Panc1 (cell line): ENCODE results near the gene OR4D10. TPM values are rescaled to one million over a fixed set of nuclear protein-coding genes. Genes with fewer than 3 reads are reported as not detected.

Experiments
- ATAC-seq: fragments of 200-7000 bp; cut with Tn5 transposase; 2 replicates; pipeline ENCODE4 v1.9.1; 2020; ENCODE audit warnings: mild to moderate bottlenecking, moderate library complexity
- BruUV-seq: library from RNA; stranded (reverse); fragments of 400-500 nt; replicated peaks from 2 replicates; lab custom pipeline; 2021; lab: Mats Ljungman, UMichigan
- CTCF ChIA-PET: fragments of 300-600 bp; sonication (Branson Sonifier 250); formaldehyde crosslinking; loops from one replicate; lab custom pipeline; 2022; ENCODE audit warnings: antibody characterized with exemption; lab: Charles Lee
- POLR2A ChIA-PET: fragments of 300-600 bp; sonication (Branson Sonifier 250); formaldehyde crosslinking; loops from one replicate; lab custom pipeline; 2022; ENCODE audit warnings: antibody characterized with exemption; lab: Charles Lee
- DNase-seq: peaks from one replicate; pipeline ENCODE4 v3.0.0-alpha.2; 2010; ENCODE audit warnings: low read depth, low spot score
- H3K27ac ChIP-seq: 2 replicates; pipeline ENCODE4 v1.5.1; 2011; ENCODE audit warnings: mild to moderate bottlenecking, low read length, inconsistent platforms
- H3K27me3 ChIP-seq: fragments of 200-500 bp; sonication (Bioruptor generic); 2 replicates; pipeline ENCODE4 v1.6.0; 2014; ENCODE audit warnings: low read length, inconsistent platforms; ENCODE audit not compliant: control insufficient read depth, insufficient read depth
- H3K36me3 ChIP-seq: fragments of 200-500 bp; sonication (Bioruptor generic); 2 replicates; pipeline ENCODE4 v1.5.1; 2014; ENCODE audit warnings: inconsistent platforms, mild to moderate bottlenecking, low read length, moderate library complexity; ENCODE audit not compliant: control insufficient read depth, insufficient read depth
- H3K4me1 ChIP-seq: 2 replicates; pipeline ENCODE4 v1.5.1; 2011; ENCODE audit warnings: inconsistent platforms, mild to moderate bottlenecking, low read length, moderate library complexity; ENCODE audit not compliant: control insufficient read depth, insufficient read depth
- H3K4me3 ChIP-seq, 2 experiments: 2 replicates each; pipeline ENCODE4 v1.5.1; 2011 to 2012; ENCODE audit warnings: low read depth in 2 of 2, low read length in 2 of 2, mild to moderate bottlenecking in 2 of 2, inconsistent platforms in 1 of 2, moderate library complexity in 1 of 2
- H3K9me3 ChIP-seq: fragments of 200-500 bp; sonication (Bioruptor generic); 2 replicates; pipeline ENCODE4 v1.5.1; 2014; ENCODE audit warnings: low read depth, mild to moderate bottlenecking, inconsistent platforms, low read length, moderate library complexity; ENCODE audit not compliant: control insufficient read depth, insufficient read depth
- POLR2AphosphoS5 ChIP-seq: IDR thresholded peaks from 2 replicates; pipeline ENCODE4 v1.6.1; 2012; ENCODE audit warnings: mild to moderate bottlenecking, low read depth, low read length, moderate library complexity
- SIN3A ChIP-seq: IDR thresholded peaks from 2 replicates; pipeline ENCODE4 v1.6.1; 2012; ENCODE audit warnings: low read depth, mild to moderate bottlenecking, low read length, moderate library complexity, borderline replicate concordance; ENCODE audit not compliant: insufficient read depth
- TCF7L2 ChIP-seq: IDR thresholded peaks from 2 replicates; pipeline ENCODE4 v1.6.1; 2011; ENCODE audit warnings: mild to moderate bottlenecking, low read depth, low read length, inconsistent platforms
- in situ Hi-C: cut with HindIII; loops from 2 replicates; pipeline ENCODE4 v1.10.0; 2016; ENCODE audit warnings: low sequenced_read_pairs, low pct_unique_long_range_greater_than_20kb
- intact Hi-C: fragments of 100-400 bp; cut with micrococcal nuclease; formaldehyde crosslinking; loops from one replicate; pipeline ENCODE4 v1.10.0; 2022; ENCODE audit not compliant: unreplicated experiment
- total RNA-seq: library from RNA; stranded (reverse); gene quantifications from one replicate; pipeline ENCODE4 v1.2.1, GENCODE V29; 2021; ENCODE audit not compliant: unreplicated experiment
- TF ChIP-seq, protein P1 (sequence below): fragments of 450-650 bp; IDR thresholded peaks from 2 replicates; pipeline ENCODE4 v1.5.1; 2017; ENCODE audit warnings: mild to moderate bottlenecking
- TF ChIP-seq, protein P2 (sequence below), 2 experiments: IDR thresholded peaks; 2 replicates each; pipeline ENCODE4 v1.6.1; 2011 to 2012; ENCODE audit warnings: low read depth in 2 of 2, control low read depth in 1 of 2, low read length in 1 of 2, mild to moderate bottlenecking in 1 of 2, moderate library complexity in 1 of 2; ENCODE audit not compliant: insufficient read depth in 1 of 2

Gene OR4D10
- total RNA-seq, 1 experiment from 2014 or later: not detected

DNA sequence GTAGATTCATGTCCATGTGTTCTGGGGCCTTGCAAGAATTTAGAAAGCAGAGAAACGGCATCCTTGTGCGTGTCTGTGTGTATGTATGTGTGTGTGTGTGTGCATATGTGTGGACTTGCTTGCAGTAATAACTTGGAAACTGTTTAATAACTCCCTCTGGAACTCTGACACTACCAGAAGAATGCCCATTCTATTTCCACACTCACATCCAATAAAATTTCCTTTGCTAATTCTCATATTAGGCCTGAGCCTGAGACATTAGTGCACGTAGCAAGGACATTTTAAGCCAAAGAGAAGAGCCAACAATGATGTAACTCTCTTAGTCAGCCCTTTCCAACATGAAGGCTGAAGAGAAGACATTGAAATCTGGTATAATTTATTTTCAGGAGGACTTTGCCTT lies 13.2 kb upstream of the OR4D10 start:
- Histone ChIP-seq H3K27ac (no peak overlapping the region), H3K4me1 (no peaks in the 10 kb centered on the region), H3K4me3 (no peak overlapping the region), H3K36me3 (no peaks in the 10 kb centered on the region), H3K27me3 (no peaks in the 10 kb centered on the region), H3K9me3 (no peaks in the 10 kb centered on the region)
- in situ Hi-C loops: no loop called here
- ATAC-seq (no peak), DNase-seq (no peak)
- ChIA-PET CTCF (no interaction called here), POLR2A (no interaction called here)
- no TSS peak for BruUV-seq
- TF ChIP-seq, protein P1, sequence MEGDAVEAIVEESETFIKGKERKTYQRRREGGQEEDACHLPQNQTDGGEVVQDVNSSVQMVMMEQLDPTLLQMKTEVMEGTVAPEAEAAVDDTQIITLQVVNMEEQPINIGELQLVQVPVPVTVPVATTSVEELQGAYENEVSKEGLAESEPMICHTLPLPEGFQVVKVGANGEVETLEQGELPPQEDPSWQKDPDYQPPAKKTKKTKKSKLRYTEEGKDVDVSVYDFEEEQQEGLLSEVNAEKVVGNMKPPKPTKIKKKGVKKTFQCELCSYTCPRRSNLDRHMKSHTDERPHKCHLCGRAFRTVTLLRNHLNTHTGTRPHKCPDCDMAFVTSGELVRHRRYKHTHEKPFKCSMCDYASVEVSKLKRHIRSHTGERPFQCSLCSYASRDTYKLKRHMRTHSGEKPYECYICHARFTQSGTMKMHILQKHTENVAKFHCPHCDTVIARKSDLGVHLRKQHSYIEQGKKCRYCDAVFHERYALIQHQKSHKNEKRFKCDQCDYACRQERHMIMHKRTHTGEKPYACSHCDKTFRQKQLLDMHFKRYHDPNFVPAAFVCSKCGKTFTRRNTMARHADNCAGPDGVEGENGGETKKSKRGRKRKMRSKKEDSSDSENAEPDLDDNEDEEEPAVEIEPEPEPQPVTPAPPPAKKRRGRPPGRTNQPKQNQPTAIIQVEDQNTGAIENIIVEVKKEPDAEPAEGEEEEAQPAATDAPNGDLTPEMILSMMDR: no peak
- TF ChIP-seq POLR2AphosphoS5: no peak
- TF ChIP-seq SIN3A: no peak
- TF ChIP-seq TCF7L2: no peak
- TF ChIP-seq, protein P2, sequence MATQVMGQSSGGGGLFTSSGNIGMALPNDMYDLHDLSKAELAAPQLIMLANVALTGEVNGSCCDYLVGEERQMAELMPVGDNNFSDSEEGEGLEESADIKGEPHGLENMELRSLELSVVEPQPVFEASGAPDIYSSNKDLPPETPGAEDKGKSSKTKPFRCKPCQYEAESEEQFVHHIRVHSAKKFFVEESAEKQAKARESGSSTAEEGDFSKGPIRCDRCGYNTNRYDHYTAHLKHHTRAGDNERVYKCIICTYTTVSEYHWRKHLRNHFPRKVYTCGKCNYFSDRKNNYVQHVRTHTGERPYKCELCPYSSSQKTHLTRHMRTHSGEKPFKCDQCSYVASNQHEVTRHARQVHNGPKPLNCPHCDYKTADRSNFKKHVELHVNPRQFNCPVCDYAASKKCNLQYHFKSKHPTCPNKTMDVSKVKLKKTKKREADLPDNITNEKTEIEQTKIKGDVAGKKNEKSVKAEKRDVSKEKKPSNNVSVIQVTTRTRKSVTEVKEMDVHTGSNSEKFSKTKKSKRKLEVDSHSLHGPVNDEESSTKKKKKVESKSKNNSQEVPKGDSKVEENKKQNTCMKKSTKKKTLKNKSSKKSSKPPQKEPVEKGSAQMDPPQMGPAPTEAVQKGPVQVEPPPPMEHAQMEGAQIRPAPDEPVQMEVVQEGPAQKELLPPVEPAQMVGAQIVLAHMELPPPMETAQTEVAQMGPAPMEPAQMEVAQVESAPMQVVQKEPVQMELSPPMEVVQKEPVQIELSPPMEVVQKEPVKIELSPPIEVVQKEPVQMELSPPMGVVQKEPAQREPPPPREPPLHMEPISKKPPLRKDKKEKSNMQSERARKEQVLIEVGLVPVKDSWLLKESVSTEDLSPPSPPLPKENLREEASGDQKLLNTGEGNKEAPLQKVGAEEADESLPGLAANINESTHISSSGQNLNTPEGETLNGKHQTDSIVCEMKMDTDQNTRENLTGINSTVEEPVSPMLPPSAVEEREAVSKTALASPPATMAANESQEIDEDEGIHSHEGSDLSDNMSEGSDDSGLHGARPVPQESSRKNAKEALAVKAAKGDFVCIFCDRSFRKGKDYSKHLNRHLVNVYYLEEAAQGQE (IDR thresholded peaks at IDR 0.05; ENCODE audit: insufficient read depth in 1 of 2, low read depth in 2 of 2, low read length in 1 of 2): no peak
- intact Hi-C loops: no loop called here

GRCh38 chr11:59463190-59463641 lies 9.9 kb upstream of the OR4D10 start:
- ChIA-PET POLR2A (no interaction called here), CTCF (interaction anchor here (0.7 kb wide), 1 partner anchor 291 kb away, joined by 3 read pairs; the partner anchor contains the start of gene DTX4)
- TF ChIP-seq, protein P2 (IDR thresholded peaks at IDR 0.05; ENCODE audit: insufficient read depth in 1 of 2, low read depth in 2 of 2, low read length in 1 of 2): no peak
- no peak for TF ChIP-seq SIN3A
- TF ChIP-seq TCF7L2: no peak
- TF ChIP-seq, protein P1: no peak
- no peak for TF ChIP-seq POLR2AphosphoS5
- in situ Hi-C loops: no loop called here
- intact Hi-C loops: no loop called here
- Histone ChIP-seq H3K36me3 (no peaks in the 10 kb centered on the region), H3K27me3 (no peaks in the 10 kb centered on the region), H3K4me1 (no peaks in the 10 kb centered on the region), H3K4me3 (no peak overlapping the region), H3K9me3 (no peaks in the 10 kb centered on the region), H3K27ac (no peak overlapping the region)
- no peak for DNase-seq
- BruUV-seq: no TSS peak
- no peak for ATAC-seq
